Activated CD8-positive, alpha-beta memory T cell treated with anti-CD3 and anti-CD28 coated beads for 4 hours (primary cell): ENCODE results near the gene FRAS1.
"Not testable (repeated sequence)": the region's sequence is repeated elsewhere in the genome, so short reads cannot be mapped to it uniquely, and the experiment has no call there.

Experiments
- DNase-seq, 2 donors: peaks; one replicate each; pipeline ENCODE4 v3.0.0-alpha.2; 2020; ENCODE audit warnings: low read depth in 2 of 2

Gene FRAS1

DNA sequence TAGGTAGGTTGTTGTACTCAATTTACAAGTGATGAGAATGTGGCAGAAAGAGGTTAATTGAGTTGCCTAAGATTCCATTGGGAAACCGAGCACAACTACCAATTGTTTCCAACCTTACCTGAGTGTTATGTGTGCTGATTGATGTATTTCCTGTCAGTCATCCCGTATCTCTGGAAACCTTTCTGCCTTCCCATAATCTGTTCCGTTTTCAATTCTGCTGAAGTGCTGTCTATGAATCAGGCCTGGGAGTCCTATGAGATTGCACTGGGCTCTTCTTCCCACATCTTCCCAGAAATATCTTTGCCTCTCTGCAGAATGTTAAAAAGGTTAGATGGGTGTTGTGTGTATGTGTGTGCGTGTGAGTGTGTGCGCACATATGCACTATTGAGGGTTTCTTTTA lies 264.9 kb downstream of the FRAS1 start:
- DNase-seq: no peak

DNA sequence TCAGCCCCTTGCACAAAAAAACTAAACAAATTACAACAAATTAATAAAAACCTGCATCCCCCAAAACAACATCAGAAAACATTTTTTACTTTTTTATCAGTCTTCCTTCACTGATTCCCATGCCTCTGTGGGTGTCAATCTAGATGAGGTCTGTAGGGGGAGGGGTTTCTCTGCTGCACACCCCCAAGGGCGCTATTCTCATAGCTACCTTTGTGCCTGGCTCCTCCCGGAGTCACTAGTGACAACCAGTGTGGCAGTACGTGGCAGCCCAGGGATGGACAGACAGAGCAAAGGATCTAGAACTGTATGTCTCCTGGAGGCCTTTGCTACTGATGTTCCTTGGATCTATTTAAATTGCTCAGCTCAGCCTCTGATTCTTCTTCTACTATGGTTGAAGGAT lies 266.3 kb downstream of the FRAS1 start:
- no peak for DNase-seq

- DNase-seq: no peak
Measured at GRCh38 chr4:78324625-78325024, 267.5 kb downstream of the FRAS1 start.

- no peak for DNase-seq
Measured at GRCh38 chr4:78325271-78326157, 268.4 kb downstream of the FRAS1 start.

DNA sequence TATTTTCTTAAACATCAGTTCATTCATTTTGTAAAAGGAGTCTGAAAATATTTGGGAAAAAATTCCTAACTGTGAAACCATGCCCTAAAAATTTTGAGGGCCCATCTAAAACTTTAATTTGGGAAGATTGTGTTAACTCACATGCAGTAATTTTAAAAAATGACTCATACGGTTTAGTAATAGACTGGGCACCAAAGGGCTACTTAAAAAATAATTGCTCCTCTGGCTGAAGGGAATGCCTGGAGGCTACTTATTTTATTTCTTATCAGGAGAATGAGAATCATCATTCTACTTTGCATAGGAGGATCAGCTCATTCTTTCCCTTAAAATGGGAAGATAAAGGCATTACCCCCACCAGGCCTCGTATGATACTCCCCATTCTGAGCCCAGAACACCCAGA lies 271.5 kb downstream of the FRAS1 start:
- not testable (repeated sequence) for DNase-seq

- no peak for DNase-seq
Measured at GRCh38 chr4:78331186-78331585, 274.1 kb downstream of the FRAS1 start.

DNA sequence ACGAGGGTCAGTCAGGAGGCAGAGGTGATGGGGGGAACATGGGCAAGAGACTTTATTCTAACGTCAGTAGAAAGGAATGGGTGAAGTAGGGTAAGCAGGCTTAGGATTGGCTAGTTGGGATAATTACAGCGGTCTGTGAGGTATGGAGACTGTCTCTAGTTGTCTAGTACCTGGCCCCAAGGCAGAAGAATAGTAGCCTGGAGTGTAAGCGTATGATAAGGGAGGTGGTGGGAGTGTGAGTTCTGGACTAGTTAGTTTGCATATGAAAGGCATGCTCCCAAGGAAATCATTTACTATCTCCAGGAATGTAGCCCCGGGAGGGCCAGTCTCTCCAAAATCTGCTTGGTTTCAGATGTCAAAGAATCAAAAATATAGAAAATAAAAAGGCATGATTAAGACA lies 274.8 kb downstream of the FRAS1 start:
- DNase-seq: no peak

DNA sequence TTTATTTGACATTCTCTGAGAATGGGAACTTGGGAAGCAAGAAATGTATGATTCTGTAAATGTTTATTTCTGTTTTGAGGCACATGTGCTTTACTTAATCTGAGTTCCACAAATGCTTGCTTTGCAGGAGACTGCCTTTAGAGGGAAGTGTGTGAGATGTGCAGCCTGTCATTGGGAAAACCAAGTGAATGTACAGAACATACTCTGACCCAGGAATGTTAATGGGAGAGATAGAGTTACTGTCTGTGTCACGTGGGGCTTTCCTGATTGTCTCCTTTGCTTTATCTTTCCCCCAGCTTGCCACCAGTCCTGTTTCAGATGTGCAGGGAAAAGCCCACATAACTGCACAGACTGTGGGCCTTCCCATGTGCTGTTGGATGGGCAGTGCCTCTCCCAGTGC lies 275.9 kb downstream of the FRAS1 start:
- no peak for DNase-seq

DNA sequence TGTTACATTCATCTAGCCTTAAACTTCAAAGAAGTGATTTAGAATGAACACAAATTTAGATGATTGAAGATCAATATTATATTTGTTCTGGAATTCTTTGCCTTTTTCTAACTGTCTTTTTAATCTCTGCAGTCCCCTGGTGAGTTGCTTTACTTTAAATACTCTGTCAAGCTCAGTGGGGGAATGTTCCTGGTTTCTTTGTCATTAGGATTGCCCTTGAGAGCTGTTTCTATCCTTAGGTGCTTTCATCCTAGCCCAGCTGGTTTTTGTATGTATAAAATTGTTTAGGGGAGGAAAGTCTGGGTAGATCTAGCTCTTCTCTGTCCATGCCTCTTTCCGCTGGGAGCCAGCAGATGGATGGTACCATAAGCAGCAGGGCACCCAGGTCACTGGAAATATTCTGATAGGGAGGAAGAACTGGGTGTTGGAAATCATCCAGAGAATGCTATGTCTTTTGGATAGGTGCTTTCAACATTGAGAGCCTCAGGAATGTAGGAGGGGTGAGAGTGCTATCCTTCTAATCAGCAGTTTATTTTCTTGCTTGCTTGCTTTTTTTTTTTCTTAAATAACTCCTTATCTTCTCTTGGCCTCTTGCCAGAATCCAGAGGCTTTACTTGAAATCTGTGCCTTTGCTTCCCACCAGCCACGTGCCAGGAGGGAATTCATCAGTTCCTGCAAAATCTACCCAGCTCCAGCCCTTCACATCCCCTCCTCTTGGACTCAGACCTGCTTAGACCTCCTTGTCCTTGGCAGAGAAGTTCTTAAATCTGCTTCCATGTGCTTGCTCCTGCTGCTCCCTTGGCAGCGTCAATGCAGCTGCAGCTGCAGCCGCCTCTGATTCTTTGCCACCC lies 279.2 kb downstream of the FRAS1 start:
- DNase-seq: no peak

GRCh38 chr4:78337244-78338020 lies 280.3 kb downstream of the FRAS1 start:
- no peak for DNase-seq

- no peak for DNase-seq
Measured at GRCh38 chr4:78342125-78342524, 285.0 kb downstream of the FRAS1 start.

DNA sequence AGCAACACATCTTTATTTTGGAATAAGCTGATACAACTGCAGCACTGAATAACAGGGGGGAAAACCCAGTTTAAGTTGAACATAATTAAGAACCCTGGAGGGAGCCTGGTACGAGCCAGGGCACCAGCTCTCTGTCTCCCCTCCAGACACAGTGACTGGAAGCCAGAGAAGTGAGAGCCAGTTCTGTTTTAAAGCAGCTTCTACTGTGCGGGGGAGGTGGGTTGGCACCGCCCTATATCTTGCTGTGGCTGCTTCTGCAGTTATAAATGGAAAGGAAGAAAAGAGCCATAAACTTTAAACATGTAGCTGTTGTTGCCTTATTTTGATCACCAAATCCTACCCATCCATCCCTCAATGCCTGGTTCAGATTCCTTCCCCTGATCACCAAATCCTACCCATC lies 286.6 kb downstream of the FRAS1 start:
- DNase-seq: no peak

GRCh38 chr4:78345237-78345636 lies 288.1 kb downstream of the FRAS1 start:
- no peak for DNase-seq

DNA sequence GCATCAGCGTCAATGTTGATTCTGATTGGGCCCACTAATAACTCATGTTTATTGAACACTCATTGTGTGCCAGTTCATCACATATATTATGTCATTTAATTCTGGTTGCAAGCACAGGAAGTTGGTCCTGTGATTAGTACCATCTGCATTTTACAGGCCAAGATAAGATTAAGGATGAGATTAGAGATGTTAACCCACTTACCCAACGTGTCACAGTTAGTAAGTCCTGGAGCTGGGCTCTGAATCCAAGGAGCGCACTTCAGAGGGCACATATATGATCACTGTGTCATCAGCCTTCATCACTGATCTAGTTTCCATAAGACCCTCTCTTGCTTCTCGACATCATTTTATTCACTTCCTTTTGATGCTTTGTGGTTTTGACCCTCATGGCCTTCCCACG lies 289.1 kb downstream of the FRAS1 start:
- DNase-seq: no peak

DNA sequence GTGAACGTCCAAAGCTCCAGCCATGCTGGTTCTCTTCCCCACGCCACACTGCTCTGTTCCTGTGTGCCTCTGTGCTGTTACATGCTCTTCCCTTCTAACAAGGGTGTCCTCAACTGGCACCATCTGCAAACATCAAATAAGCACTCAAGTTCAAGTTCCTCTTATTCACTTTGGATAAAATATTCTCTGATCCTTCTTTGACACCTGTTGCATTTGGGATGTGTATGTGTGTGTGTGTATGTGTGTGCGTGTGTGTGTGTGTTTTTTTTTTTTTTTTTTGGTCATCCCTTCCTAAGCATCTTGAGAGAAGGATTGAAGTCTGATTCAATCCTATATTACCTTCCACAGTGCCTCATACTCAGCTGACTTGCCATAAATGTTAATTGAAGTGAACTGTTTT lies 290.4 kb downstream of the FRAS1 start:
- no peak for DNase-seq

DNA sequence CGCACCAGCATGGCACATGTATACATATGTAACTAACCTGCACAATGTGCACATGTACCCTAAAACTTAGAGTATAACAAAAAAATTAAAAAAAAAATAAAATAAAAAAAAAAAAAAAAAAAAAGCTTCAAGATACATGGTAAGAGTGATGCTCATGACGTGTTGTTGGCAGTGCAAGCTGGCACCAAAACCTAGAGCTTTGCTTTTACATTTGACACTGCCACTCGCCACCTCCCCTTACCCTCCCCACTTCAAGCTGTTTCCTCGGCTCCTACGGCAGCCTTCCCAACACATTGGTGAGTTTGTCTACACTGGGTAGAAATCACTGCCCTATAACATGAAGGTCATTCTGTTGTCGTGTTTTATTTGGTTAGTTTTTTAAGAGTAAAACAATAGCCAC lies 296.8 kb downstream of the FRAS1 start:
- no peak for DNase-seq

- DNase-seq: no peak
Measured at GRCh38 chr4:78354782-78355181, 297.7 kb downstream of the FRAS1 start.

GRCh38 chr4:78355306-78355705 lies 298.2 kb downstream of the FRAS1 start:
- no peak for DNase-seq

GRCh38 chr4:78356251-78356786 lies 299.2 kb downstream of the FRAS1 start:
- no peak for DNase-seq

- DNase-seq: no peak
Measured at GRCh38 chr4:78357122-78357521, 300.0 kb downstream of the FRAS1 start.

DNA sequence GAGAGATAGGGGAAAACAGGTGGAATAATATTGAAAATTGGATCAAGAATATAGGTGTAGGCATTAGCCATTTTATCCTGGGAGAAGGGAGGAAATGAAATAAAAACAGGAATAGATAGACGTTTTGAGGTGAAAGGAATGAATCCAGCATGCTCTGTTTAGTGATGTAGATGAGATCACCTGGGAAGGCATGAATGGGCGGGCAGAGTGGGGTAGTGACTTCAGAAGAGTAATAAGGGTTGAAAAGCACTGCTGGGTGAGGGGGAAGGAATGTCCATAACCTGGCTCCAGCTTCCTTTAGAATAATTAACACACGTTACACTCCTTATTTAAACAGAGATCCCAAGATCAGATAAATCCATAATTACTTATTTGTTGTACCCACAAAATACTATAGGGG lies 303.3 kb downstream of the FRAS1 start:
- DNase-seq: no peak

- DNase-seq: no peak
Measured at GRCh38 chr4:78361621-78362120, 304.5 kb downstream of the FRAS1 start.
